ENCODE results near the gene FRK. TPM values are rescaled to one million over a fixed set of nuclear protein-coding genes. Genes with fewer than 3 reads are reported as not detected.

The FRK gene, protein sequence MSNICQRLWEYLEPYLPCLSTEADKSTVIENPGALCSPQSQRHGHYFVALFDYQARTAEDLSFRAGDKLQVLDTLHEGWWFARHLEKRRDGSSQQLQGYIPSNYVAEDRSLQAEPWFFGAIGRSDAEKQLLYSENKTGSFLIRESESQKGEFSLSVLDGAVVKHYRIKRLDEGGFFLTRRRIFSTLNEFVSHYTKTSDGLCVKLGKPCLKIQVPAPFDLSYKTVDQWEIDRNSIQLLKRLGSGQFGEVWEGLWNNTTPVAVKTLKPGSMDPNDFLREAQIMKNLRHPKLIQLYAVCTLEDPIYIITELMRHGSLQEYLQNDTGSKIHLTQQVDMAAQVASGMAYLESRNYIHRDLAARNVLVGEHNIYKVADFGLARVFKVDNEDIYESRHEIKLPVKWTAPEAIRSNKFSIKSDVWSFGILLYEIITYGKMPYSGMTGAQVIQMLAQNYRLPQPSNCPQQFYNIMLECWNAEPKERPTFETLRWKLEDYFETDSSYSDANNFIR
- 1.5 to 2.1 TPM (median 1.8 TPM) in 5 replicates for total RNA-seq (2022; extraction: Qiagen RNA extraction; ENCODE audit: low read depth)

GRCh38 chr6:116060572-116061283 is at the start of gene FRK:
FRK (minus strand) TSS chr6:116060891; CDS start chr6:116060311, 580 bp downstream.

DNA sequence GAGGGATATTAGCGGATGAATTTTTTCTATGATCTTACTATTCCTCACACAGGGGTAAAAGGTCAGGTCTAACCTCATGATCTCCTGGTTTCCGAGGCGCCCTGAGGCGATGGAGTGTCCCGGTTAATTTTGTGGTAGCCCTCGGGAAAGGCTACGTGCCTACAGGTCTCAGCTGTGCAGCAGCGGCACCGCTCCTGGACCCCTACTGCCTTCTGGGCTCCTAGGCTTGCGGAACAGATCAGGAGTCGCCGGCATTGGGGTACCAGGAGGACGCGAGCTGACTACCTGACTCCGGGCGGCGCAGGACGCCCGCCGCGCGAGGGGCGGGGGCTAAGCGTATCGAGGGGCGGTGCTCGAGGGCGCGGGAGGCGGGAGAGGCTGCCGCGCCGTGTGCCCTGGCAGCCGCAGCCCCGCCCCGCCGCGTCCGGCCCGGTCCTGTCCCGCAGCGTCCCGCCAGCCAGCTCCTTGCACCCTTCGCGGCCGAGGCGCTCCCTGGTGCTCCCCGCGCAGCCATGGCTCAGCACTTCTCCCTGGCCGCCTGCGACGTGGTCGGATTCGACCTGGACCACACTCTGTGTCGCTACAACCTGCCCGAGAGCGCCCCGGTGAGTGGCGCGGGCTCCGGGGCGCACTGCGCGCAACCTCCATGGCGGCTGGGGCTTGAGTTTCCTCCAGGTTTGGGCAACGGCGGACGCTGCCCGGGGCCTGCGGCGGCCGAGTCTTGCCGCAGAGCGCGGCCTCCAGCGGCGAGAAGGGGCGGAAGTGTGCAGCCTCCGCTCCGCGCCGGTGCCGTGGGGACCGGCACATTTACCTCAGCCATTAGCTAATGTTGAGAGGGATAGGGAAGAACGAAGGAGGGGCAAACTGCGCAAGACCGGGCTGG is 40.0 kb upstream of the FRK start, which contains the start of gene NT5DC1:
NT5DC1 (plus strand) TSS at position 435 of the 883 bp plus-strand sequence; CDS start at position 513, 78 bp downstream.

Other genes with a start within 250 kb of the FRK start
- gene NT5DC1, start 40.0 kb upstream of the FRK start, total RNA-seq (2022; extraction: Qiagen RNA extraction; ENCODE audit: low read depth), result 25.0 to 34.1 TPM (median 30.4 TPM) in 5 replicates
- gene COL10A1, start 65.2 kb upstream of the FRK start, total RNA-seq (2022; extraction: Qiagen RNA extraction; ENCODE audit: low read depth), result not detected in 5 replicates
- gene TSPYL4, start 193.2 kb upstream of the FRK start, total RNA-seq (2022; extraction: Qiagen RNA extraction; ENCODE audit: low read depth), result 3.2 to 4.4 TPM (median 3.5 TPM) in 5 replicates
- 29.0 to 36.3 TPM (median 34.0 TPM) in 5 replicates for gene TSPYL1, start 219.0 kb upstream of the FRK start, total RNA-seq (2022; extraction: Qiagen RNA extraction; ENCODE audit: low read depth)